ENCODE data around the gene PBX4. TPM values are rescaled to one million over a fixed set of nuclear protein-coding genes. Genes with fewer than 3 reads are reported as not detected.

The PBX4 gene
- total RNA-seq, 2 experiments from 2014 or later: 5.0 to 6.7 TPM

DNA sequence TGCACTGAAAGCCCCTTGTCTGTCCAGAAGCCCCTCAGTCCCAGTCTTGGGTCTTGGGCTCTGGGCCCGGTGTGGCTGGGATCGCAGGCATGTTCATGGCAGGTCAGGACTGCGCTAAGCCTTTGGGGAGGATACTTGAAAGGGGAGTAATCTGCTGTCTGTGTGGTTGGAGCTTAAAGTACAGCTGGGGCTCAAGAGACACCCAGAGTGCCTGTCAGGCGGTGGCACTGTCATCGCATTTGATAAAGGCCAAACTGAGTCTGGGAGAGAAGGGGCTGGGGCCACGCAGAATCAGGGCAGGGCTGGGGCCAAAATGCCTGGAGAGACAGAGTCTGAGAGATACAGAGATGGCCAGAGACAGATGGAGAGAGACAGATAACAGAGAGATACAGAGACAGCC, 84.6 kb downstream of the PBX4 start:
- H3K4me3 ChIP-seq (ENCODE audit: low read depth, low read length, poor library complexity, severe bottlenecking): no peak overlapping the region
- no TSS peak for BruUV-seq (replicated peaks)
- no peak overlapping the region for H2AFZ ChIP-seq (ENCODE audit: low read length)
- H3K36me3 ChIP-seq (ENCODE audit: insufficient read depth, low read length): peaks cover 26% of the 10 kb centered on the region; the same call in 1 of the 2 replicates
- H3K27ac ChIP-seq (ENCODE audit: low read depth, low read length, poor library complexity, severe bottlenecking): no peak overlapping the region
- ChIA-PET CTCF (ENCODE audit: unreplicated experiment) (no interaction called here), POLR2A (no interaction called here)
- no peaks in the 10 kb centered on the region for H3K9me2 ChIP-seq (ENCODE audit: insufficient read depth, low read length)
- TF ChIP-seq, protein P1, sequence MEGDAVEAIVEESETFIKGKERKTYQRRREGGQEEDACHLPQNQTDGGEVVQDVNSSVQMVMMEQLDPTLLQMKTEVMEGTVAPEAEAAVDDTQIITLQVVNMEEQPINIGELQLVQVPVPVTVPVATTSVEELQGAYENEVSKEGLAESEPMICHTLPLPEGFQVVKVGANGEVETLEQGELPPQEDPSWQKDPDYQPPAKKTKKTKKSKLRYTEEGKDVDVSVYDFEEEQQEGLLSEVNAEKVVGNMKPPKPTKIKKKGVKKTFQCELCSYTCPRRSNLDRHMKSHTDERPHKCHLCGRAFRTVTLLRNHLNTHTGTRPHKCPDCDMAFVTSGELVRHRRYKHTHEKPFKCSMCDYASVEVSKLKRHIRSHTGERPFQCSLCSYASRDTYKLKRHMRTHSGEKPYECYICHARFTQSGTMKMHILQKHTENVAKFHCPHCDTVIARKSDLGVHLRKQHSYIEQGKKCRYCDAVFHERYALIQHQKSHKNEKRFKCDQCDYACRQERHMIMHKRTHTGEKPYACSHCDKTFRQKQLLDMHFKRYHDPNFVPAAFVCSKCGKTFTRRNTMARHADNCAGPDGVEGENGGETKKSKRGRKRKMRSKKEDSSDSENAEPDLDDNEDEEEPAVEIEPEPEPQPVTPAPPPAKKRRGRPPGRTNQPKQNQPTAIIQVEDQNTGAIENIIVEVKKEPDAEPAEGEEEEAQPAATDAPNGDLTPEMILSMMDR (conservative IDR thresholded peaks at IDR 0.05; ENCODE audit: low read length): no peak
- no peak for TF ChIP-seq EZH2phosphoT487 (IDR thresholded peaks at IDR 0.05; ENCODE audit: borderline replicate concordance, low read depth, low read length)
- H3K4me2 ChIP-seq (ENCODE audit: low read length): no peak overlapping the region
- H3K9me3 ChIP-seq (ENCODE audit: low read length): no peaks in the 10 kb centered on the region
- no peak for DNase-seq (ENCODE audit: low spot score)
- H3K4me1 ChIP-seq (ENCODE audit: insufficient read depth, low read length, poor library complexity, severe bottlenecking): peaks cover 8% of the 10 kb centered on the region
- intact Hi-C loops (cut with micrococcal nuclease; ENCODE audit: unreplicated experiment): loop anchor here (10.0 kb wide), 1 partner anchor 211 kb away; no protein-coding TSS in a partner anchor
- no peaks in the 10 kb centered on the region for H4K20me1 ChIP-seq (ENCODE audit: insufficient read depth, low read length)
- H3K79me2 ChIP-seq (ENCODE audit: insufficient read depth, low read depth, low read length): no peaks in the 10 kb centered on the region

GRCh38 chr19:19532806-19533701, 85.4 kb downstream of the PBX4 start:
- H4K20me1 ChIP-seq (ENCODE audit: insufficient read depth, low read length): no peaks in the 10 kb centered on the region
- no TSS peak for BruUV-seq (replicated peaks)
- ChIA-PET CTCF (ENCODE audit: unreplicated experiment) (no interaction called here), POLR2A (no interaction called here)
- H3K4me2 ChIP-seq (ENCODE audit: low read length): no peak overlapping the region
- H2AFZ ChIP-seq (ENCODE audit: low read length): no peak overlapping the region
- H3K4me3 ChIP-seq (ENCODE audit: low read depth, low read length, poor library complexity, severe bottlenecking): no peak overlapping the region
- intact Hi-C loops (cut with micrococcal nuclease; ENCODE audit: unreplicated experiment): loop anchor here (1.0 to 10.0 kb wide), 3 partner anchors 110 to 426 kb away; partner anchors contain the start of gene GMIP
- H3K9me3 ChIP-seq (ENCODE audit: low read length): no peaks in the 10 kb centered on the region
- DNase-seq (ENCODE audit: low spot score): no peak
- H3K9me2 ChIP-seq (ENCODE audit: insufficient read depth, low read length): no peaks in the 10 kb centered on the region
- no peak for TF ChIP-seq EZH2phosphoT487 (IDR thresholded peaks at IDR 0.05; ENCODE audit: borderline replicate concordance, low read depth, low read length)
- TF ChIP-seq, protein P1 (conservative IDR thresholded peaks at IDR 0.05; ENCODE audit: low read length): no peak
- no peak overlapping the region for H3K27ac ChIP-seq (ENCODE audit: low read depth, low read length, poor library complexity, severe bottlenecking)
- H3K36me3 ChIP-seq (ENCODE audit: insufficient read depth, low read length): peaks cover 32% of the 10 kb centered on the region
- H3K4me1 ChIP-seq (ENCODE audit: insufficient read depth, low read length, poor library complexity, severe bottlenecking): peaks cover 2% of the 10 kb centered on the region
- no peaks in the 10 kb centered on the region for H3K79me2 ChIP-seq (ENCODE audit: insufficient read depth, low read depth, low read length)
